CD8-positive, alpha-beta memory T cell (primary cell): ENCODE results near the gene ALDH1A2. TPM values are rescaled to one million over a fixed set of nuclear protein-coding genes. Genes with fewer than 3 reads are reported as not detected.
A peak's percentile ranks its signal among the peaks of the same experiment; 100 is the strongest.
"Not testable (repeated sequence)": the region's sequence is repeated elsewhere in the genome, so short reads cannot be mapped to it uniquely, and the experiment has no call there.

ENCODE experiments used
- CTCF ChIA-PET: fragments of 350-600 bp; sonication (Branson Sonifier 250); formaldehyde crosslinking; loops from one replicate; lab custom pipeline; 2021; ENCODE audit warnings: antibody characterized with exemption; lab: Charles Lee
- POLR2A ChIA-PET: fragments of 350-600 bp; sonication (Branson Sonifier 250); formaldehyde crosslinking; loops from one replicate; lab custom pipeline; 2021; ENCODE audit warnings: antibody characterized with exemption; lab: Charles Lee
- DNase-seq, 5 donors: peaks; one replicate each; pipeline versions ENCODE4 v3.0.0 to v3.0.0-alpha.2; 2020 to 2022; ENCODE audit warnings: mixed read lengths in 1 of 5
- H3K27ac ChIP-seq: one replicate; pipeline ENCODE4 v1.7.0; 2013; ENCODE audit warnings: low read depth, mild to moderate bottlenecking, low read length, moderate library complexity
- H3K27me3 ChIP-seq: 2 replicates; pipeline ENCODE4 v1.7.0; 2013; ENCODE audit warnings: low read length, mild to moderate bottlenecking; ENCODE audit not compliant: insufficient read depth, poor library complexity, severe bottlenecking
- H3K36me3 ChIP-seq: 2 replicates; pipeline ENCODE4 v1.7.0; 2013; ENCODE audit warnings: mild to moderate bottlenecking, low read length, moderate library complexity; ENCODE audit not compliant: insufficient read depth
- H3K4me1 ChIP-seq: 2 replicates; pipeline ENCODE4 v1.7.0; 2013; ENCODE audit warnings: mild to moderate bottlenecking, low read length, moderate library complexity; ENCODE audit not compliant: insufficient read depth
- H3K4me3 ChIP-seq: 2 replicates; pipeline ENCODE4 v1.7.0; 2013; ENCODE audit warnings: mild to moderate bottlenecking, low read length
- H3K9me3 ChIP-seq: 2 replicates; pipeline ENCODE4 v1.7.0; 2013; ENCODE audit warnings: mild to moderate bottlenecking, low read length
- H3K27ac Mint-ChIP-seq, 8 donors: one replicate each; pipeline ENCODE4 v1.8.0; 2020 to 2021; ENCODE audit warnings: mixed read lengths in 8 of 8, mild to moderate bottlenecking in 6 of 8, inconsistent platforms in 3 of 8, moderate library complexity in 3 of 8
- H3K27me3 Mint-ChIP-seq, 2 donors: one replicate each; pipeline ENCODE4 v1.8.0; 2020 to 2021; ENCODE audit warnings: mixed read lengths in 2 of 2, mild to moderate bottlenecking in 1 of 2, moderate library complexity in 1 of 2
- H3K36me3 Mint-ChIP-seq, 3 donors: one replicate each; pipeline ENCODE4 v1.8.0; 2020 to 2021; ENCODE audit warnings: mixed read lengths in 3 of 3, inconsistent platforms in 1 of 3, mild to moderate bottlenecking in 1 of 3
- H3K4me1 Mint-ChIP-seq, 3 donors: one replicate each; pipeline ENCODE4 v1.8.0; 2020 to 2021; ENCODE audit warnings: mixed read lengths in 3 of 3, inconsistent platforms in 1 of 3, mild to moderate bottlenecking in 1 of 3
- H3K4me3 Mint-ChIP-seq, 7 donors: one replicate each; pipeline ENCODE4 v1.8.0; 2020 to 2021; ENCODE audit warnings: mixed read lengths in 7 of 7, mild to moderate bottlenecking in 6 of 7, moderate library complexity in 4 of 7, inconsistent platforms in 2 of 7
- H3K9me3 Mint-ChIP-seq, 5 donors: one replicate each; pipeline ENCODE4 v1.8.0; 2020 to 2022; ENCODE audit warnings: mixed read lengths in 5 of 5, mild to moderate bottlenecking in 3 of 5, moderate library complexity in 2 of 5, inconsistent platforms in 1 of 5
- polyA plus RNA-seq: library from polyadenylated mRNA; unstranded; fragments of 300-500 nt; fragmentation: Illumina TruSeq; gene quantifications from one replicate; pipeline ENCODE4 v1.2.3, GENCODE V29; 2021
- total RNA-seq, 2 experiments: library from RNA; stranded (reverse); gene quantifications; one replicate each; pipeline ENCODE4 v1.2.3, GENCODE V29; 2021

The ALDH1A2 gene
- total and polyA plus RNA-seq, 3 experiments from 2014 or later = 0.33 TPM; not detected in 2

DNA sequence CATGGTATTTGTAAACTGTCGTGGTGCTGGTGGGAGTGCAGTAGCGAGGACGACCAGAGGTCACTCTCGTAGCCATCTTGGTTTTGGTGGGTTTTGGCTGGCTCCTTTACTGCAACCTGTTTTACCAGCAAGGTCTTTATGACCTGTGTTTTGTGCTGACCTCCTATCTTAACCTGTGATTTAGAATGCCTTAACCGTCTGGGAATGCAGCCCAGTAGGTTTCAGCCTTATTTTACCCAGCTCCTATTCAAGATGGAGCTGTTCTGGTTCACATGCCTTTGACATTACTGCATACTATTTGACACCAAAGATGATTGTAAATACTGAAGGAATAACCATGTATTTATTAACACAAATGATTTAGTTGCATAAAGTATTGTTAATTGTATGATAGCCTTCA lies 15.4 kb upstream of the ALDH1A2 start:
- H3K27me3 Mint-ChIP-seq = peaks cover 4 to 50% of the 10 kb centered on the region in 2 donors
- H3K4me3 Mint-ChIP-seq, DNase-seq, H3K4me1 Mint-ChIP-seq, H3K36me3 ChIP-seq, H3K4me1 ChIP-seq, H3K9me3 ChIP-seq, H3K27ac ChIP-seq, H3K9me3 Mint-ChIP-seq, H3K27ac Mint-ChIP-seq, POLR2A ChIA-PET, H3K27me3 ChIP-seq, H3K36me3 Mint-ChIP-seq, H3K4me3 ChIP-seq, CTCF ChIA-PET: not testable (repeated sequence)

- H3K36me3 Mint-ChIP-seq = no peaks in the 10 kb centered on the region
- Histone ChIP-seq H3K36me3 (no peaks in the 10 kb centered on the region), H3K27me3 (no peaks in the 10 kb centered on the region), H3K4me3 (no peak overlapping the region), H3K4me1 (no peaks in the 10 kb centered on the region), H3K9me3 (no peaks in the 10 kb centered on the region), H3K27ac (no peak overlapping the region)
- CTCF ChIA-PET = no interaction called here
- H3K4me3 Mint-ChIP-seq = no peak overlapping the region
- H3K27me3 Mint-ChIP-seq = peaks cover 4 to 48% of the 10 kb centered on the region in 2 donors
- H3K9me3 Mint-ChIP-seq = peaks cover 0 to 2% (median 0%) of the 10 kb centered on the region in 5 donors
- POLR2A ChIA-PET = no interaction called here
- H3K27ac Mint-ChIP-seq = no peak overlapping the region
- DNase-seq = no peak
- H3K4me1 Mint-ChIP-seq = no peaks in the 10 kb centered on the region
These were observed 14.9 kb upstream of the ALDH1A2 start for GRCh38 chr15:58080398-58080797.

- Histone ChIP-seq H3K27ac (no peak overlapping the region), H3K4me1 (no peaks in the 10 kb centered on the region), H3K36me3 (no peaks in the 10 kb centered on the region), H3K27me3 (no peaks in the 10 kb centered on the region), H3K9me3 (no peaks in the 10 kb centered on the region), H3K4me3 (no peak overlapping the region)
- ChIA-PET POLR2A (no interaction called here), CTCF (no interaction called here)
- no peak overlapping the region for H3K27ac Mint-ChIP-seq
- no peaks in the 10 kb centered on the region for H3K9me3 Mint-ChIP-seq
- no peaks in the 10 kb centered on the region for H3K4me1 Mint-ChIP-seq
- peaks cover 6 to 49% of the 10 kb centered on the region in 2 donors for H3K27me3 Mint-ChIP-seq
- H3K36me3 Mint-ChIP-seq = no peaks in the 10 kb centered on the region
- H3K4me3 Mint-ChIP-seq = no peak overlapping the region
- DNase-seq = no peak
These were observed 13.1 kb upstream of the ALDH1A2 start for GRCh38 chr15:58078591-58078990.

GRCh38 chr15:58077427-58077826 lies 11.9 kb upstream of the ALDH1A2 start:
- H3K36me3 ChIP-seq = no peaks in the 10 kb centered on the region
- no peaks in the 10 kb centered on the region for H3K4me1 ChIP-seq
- H3K4me3 ChIP-seq = no peak overlapping the region
- Mint-ChIP-seq H3K36me3 (no peaks in the 10 kb centered on the region), H3K4me3 (no peak overlapping the region), H3K9me3 (no peaks in the 10 kb centered on the region), H3K27ac (no peak overlapping the region), H3K27me3 (peaks cover 6 to 53% of the 10 kb centered on the region in 2 donors), H3K4me1 (no peaks in the 10 kb centered on the region)
- no peak overlapping the region for H3K27ac ChIP-seq
- peaks cover 1% of the 10 kb centered on the region for H3K27me3 ChIP-seq
- POLR2A ChIA-PET = no interaction called here
- no peaks in the 10 kb centered on the region for H3K9me3 ChIP-seq
- CTCF ChIA-PET = interaction anchor here (1.2 kb wide), 1 partner anchor 11 kb away, joined by 3 read pairs; no protein-coding TSS in a partner anchor
- DNase-seq = no peak

DNA sequence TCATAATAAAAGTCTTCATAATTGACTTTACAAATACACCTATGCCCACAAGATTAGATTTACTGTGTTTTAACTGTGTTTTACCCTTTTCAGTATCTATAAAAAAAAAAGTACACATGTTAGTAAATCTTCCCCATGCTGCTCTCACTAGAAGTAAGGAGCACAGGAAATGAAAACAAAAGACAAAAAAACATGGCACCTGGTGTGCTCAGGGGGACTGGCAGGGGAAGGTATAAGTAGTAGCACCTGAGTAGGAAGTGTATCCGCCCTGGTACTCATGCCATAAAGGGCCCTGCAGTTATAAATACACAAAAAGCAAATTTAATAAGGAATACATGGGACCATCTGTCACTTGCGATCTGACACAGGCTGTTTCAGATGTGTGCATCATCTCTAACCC lies 8.9 kb upstream of the ALDH1A2 start:
- no peak overlapping the region for H3K27ac ChIP-seq
- H3K27me3 Mint-ChIP-seq = peaks cover 14 to 74% of the 10 kb centered on the region in 2 donors
- no peaks in the 10 kb centered on the region for H3K4me1 Mint-ChIP-seq
- H3K9me3 Mint-ChIP-seq = no peaks in the 10 kb centered on the region
- H3K36me3 ChIP-seq = no peaks in the 10 kb centered on the region
- no peaks in the 10 kb centered on the region for H3K4me1 ChIP-seq
- no peaks in the 10 kb centered on the region for H3K9me3 ChIP-seq
- peaks cover 7% of the 10 kb centered on the region for H3K27me3 ChIP-seq
- ChIA-PET POLR2A (no interaction called here), CTCF (interaction anchor here (0.9 kb wide), 1 partner anchor 8 kb away, joined by 3 read pairs; no protein-coding TSS in a partner anchor)
- no peak overlapping the region for H3K4me3 Mint-ChIP-seq
- DNase-seq = no peak
- H3K4me3 ChIP-seq = no peak overlapping the region
- no peaks in the 10 kb centered on the region for H3K36me3 Mint-ChIP-seq
- no peak overlapping the region for H3K27ac Mint-ChIP-seq

DNA sequence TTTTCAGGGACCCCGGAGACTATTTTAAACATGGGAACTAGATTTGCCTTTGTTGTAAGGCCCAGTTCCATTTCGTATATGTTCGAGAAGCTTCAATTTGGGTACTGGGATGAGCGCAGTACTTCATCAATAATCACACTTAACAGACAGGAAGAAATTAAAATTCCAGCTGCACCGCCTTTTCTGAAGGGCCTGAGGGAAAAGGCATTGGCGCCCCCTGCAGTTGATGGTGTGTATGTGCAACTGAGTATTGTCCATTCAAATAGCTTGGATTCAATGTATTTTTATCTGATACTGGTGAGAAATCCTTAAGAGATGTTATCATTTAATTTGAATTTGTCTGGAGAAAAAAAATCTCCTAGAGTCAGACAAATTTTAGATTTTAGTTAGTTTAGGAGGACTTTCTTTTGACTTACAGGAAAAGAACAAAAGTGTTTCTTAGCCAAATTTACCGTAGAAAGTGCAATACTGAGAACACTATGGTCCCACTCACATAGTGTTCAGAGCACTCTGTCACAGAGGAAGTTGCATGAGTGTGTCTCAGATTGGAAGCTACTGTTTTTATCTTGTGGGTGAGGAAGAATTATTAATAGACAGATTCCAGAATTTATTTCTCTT lies 5.4 kb upstream of the ALDH1A2 start:
- no peak overlapping the region for H3K4me3 ChIP-seq
- H3K27ac Mint-ChIP-seq = no peak overlapping the region
- peaks cover 7% of the 10 kb centered on the region for H3K27me3 ChIP-seq
- no peaks in the 10 kb centered on the region for H3K9me3 Mint-ChIP-seq
- no peaks in the 10 kb centered on the region for H3K4me1 ChIP-seq
- no peaks in the 10 kb centered on the region for H3K36me3 ChIP-seq
- no peak overlapping the region for H3K4me3 Mint-ChIP-seq
- ChIA-PET POLR2A (no interaction called here), CTCF (interaction anchor here (0.6 kb wide), 1 partner anchor 9 kb away, joined by 3 read pairs; no protein-coding TSS in a partner anchor)
- peaks cover 3 to 7% (median 7%) of the 10 kb centered on the region in 3 donors for H3K4me1 Mint-ChIP-seq
- DNase-seq = peak in 2 of 5 donors; percentile 3 to 8
- no peaks in the 10 kb centered on the region for H3K9me3 ChIP-seq
- peaks cover 32 to 76% of the 10 kb centered on the region in 2 donors for H3K27me3 Mint-ChIP-seq
- H3K27ac ChIP-seq = no peak overlapping the region
- H3K36me3 Mint-ChIP-seq = peaks cover 0 to 4% (median 0%) of the 10 kb centered on the region in 3 donors

DNA sequence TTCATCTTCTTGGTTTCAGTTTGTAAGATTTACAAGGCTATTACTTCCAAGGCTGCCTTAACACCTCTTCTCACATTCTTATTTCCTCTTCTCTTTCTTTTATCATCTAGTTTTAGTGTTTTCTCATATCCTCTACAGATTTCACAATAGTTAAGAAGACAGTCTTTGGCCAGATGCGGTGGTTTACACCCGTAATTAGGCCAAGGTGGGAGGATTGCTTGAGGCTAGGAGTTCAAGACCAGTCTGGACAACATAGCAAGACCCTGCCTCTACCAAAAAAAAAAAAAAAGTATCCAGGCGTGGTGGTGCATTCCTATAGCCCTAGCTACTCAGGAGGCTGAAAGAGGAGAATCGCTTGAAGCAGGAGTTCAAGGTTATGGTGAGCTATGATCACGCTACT lies 3.5 kb upstream of the ALDH1A2 start:
- Histone ChIP-seq H3K9me3 (no peaks in the 10 kb centered on the region), H3K27me3 (peaks cover 22% of the 10 kb centered on the region), H3K36me3 (no peaks in the 10 kb centered on the region), H3K4me3 (no peak overlapping the region), H3K4me1 (no peaks in the 10 kb centered on the region), H3K27ac (no peak overlapping the region)
- no peak for DNase-seq
- ChIA-PET POLR2A (no interaction called here), CTCF (no interaction called here)
- peaks cover 40 to 72% of the 10 kb centered on the region in 2 donors for H3K27me3 Mint-ChIP-seq
- peaks cover 0 to 6% (median 6%) of the 10 kb centered on the region in 5 donors for H3K9me3 Mint-ChIP-seq
- H3K36me3 Mint-ChIP-seq = peaks cover 0 to 4% (median 0%) of the 10 kb centered on the region in 3 donors
- no peak overlapping the region for H3K27ac Mint-ChIP-seq
- H3K4me3 Mint-ChIP-seq = no peak overlapping the region
- H3K4me1 Mint-ChIP-seq = peaks cover 3 to 15% (median 10%) of the 10 kb centered on the region in 3 donors

GRCh38 chr15:58066042-58066867 lies 744 bp upstream of the ALDH1A2 start:
- Histone ChIP-seq H3K36me3 (no peaks in the 10 kb centered on the region), H3K27me3 (peaks cover 22% of the 10 kb centered on the region), H3K4me3 (peak overlapping the region; percentile 14), H3K4me1 (no peaks in the 10 kb centered on the region), H3K9me3 (no peaks in the 10 kb centered on the region), H3K27ac (no peak overlapping the region)
- POLR2A ChIA-PET = no interaction called here
- peak in 4 of 5 donors; percentile 3 to 44 (median 16) for DNase-seq
- Mint-ChIP-seq H3K36me3 (peaks cover 0 to 4% (median 0%) of the 10 kb centered on the region in 3 donors), H3K27me3 (peaks cover 56 to 76% of the 10 kb centered on the region in 2 donors), H3K9me3 (peaks cover 1 to 11% (median 6%) of the 10 kb centered on the region in 5 donors), H3K4me1 (peaks cover 3 to 15% (median 10%) of the 10 kb centered on the region in 3 donors), H3K27ac (peak overlapping the region in 1 of 8 donors; percentile 70), H3K4me3 (peak overlapping the region in 6 of 7 donors; percentile 28 to 74 (median 68))
- CTCF ChIA-PET = interaction anchor here (0.6 to 1.0 kb wide), 3 partner anchors 8 to 786 kb away, joined by 3 read pairs; no protein-coding TSS in a partner anchor
